NCI-H2107 treated with DMSO at 0.1 percent for 48 hours (cell line): ENCODE measurements around the gene PDE11A.

Experiments used
- DNase-seq: peaks from one replicate; lab custom pipeline; 2025; ENCODE audit not compliant: unreplicated experiment; lab: John Stamatoyannopoulos, UW

Gene PDE11A

DNA sequence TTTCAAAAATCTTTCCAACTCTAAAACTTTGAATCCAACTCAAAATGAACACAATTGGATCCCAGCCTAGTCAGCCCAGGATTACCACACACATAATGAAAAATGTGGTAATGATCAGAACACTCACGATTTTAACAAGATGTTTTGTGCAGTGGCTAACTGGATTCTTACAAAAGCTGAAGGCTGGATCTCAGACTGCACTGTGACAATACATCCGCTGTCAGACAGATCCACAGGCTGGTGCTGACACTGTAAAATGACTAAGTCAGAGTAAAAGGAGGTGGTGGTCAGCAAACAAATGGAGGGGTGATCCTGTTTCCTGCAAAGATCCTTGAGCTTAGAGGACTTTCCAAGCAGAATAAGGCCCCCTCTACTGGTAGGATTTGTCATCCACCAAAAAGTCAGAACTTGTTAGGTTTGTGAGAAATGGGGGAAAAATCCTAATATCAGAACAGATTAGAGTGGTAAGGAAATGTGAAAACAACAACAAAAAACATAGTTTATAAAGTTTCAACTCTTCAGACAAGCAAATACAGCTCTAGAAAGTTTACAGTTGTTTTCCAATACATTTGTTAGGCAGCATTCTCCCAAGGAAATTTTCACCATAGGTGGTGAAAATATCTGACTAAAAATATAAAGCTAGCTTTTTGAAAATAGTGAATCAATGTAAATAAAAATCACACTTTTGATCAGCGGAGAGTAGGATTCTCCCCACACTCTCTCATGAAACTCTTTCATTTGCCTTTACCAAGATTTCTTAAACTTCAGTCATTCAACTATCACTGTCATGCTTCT, 468.1 kb downstream of the PDE11A start:
- DNase-seq = no peak

DNA sequence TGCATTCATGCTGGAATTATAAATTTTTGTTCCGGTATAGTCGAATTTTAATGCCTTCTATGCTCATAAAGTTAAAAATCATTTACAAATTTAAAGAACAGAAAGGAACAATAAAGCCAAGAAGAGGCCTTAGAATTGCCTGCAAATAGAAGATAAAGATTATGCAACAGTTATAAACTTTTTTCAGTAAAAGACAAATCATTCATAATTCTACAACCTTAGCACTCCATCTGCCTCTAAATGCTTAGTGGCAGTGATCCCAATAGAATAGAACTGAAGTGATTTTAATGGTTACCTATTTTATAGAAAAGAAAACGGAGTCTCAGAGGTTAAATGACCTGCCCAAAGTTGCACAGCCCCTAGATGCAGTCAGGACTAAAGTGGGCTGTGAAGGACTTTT, 468.8 kb downstream of the PDE11A start:
- no peak for DNase-seq

DNA sequence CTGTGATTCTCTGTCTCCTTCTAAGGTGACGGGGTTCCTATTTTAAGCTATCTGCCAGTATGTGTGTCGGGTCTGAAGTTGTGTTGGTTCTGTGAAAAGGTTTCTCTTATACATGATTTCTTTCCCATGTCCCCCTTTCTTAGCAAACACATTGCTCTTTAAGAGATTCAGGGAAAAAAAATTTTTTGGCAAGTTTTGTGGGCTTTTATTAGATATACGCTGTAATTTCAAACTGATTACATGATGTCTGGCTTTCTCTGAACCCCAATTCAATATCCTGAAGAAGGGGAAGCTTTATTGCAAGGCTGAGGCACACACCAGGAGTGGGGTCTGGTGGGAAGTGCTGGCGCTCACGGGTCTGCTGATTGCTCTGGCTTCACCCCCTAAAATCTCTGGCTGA, 469.4 kb downstream of the PDE11A start:
- no peak for DNase-seq

DNA sequence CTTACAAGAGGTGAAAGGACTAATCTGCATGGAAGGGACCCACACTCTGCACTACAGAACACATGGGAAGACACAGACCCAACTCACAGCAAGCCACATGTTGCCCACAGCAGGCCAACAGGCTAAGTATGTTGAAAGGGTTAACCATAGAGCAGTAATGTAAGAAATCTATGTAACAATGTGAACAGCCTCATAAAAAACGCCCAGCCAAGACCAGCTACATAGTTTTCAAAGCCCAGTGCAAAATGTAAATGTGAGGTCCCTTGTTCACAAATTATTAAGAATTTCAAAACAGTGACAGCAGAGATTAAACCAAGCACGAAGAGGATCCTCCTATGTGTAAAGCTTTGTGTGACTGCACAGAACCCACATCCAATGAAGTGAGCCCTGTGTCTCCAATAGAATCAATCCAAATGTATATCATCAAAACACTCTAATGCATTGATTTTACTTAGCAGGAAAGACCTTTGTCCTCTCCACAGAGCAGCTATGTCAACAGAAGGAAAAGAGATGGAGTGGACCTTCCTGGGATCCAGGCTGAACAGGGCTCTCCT, 469.9 kb downstream of the PDE11A start:
- DNase-seq = no peak

DNA sequence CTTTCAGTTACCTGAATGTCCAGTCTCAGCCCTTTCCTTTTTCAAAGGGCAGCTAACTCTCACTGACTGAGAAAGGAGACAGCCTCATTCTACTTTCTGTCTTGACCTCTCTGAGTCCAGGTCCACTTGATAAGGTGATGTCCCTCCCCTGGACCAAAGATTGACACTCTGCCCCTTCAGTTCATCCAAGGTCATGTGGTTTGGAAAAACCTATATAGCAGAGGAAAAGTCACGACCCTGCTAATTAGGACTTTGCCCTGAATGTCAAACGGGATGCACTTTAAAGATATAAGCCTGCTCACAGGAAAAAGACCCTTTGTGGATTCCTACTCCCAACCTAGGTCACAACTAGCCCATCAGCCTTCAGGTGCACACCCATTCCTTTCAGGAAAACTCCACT, 471.7 kb downstream of the PDE11A start:
- DNase-seq = no peak

DNA sequence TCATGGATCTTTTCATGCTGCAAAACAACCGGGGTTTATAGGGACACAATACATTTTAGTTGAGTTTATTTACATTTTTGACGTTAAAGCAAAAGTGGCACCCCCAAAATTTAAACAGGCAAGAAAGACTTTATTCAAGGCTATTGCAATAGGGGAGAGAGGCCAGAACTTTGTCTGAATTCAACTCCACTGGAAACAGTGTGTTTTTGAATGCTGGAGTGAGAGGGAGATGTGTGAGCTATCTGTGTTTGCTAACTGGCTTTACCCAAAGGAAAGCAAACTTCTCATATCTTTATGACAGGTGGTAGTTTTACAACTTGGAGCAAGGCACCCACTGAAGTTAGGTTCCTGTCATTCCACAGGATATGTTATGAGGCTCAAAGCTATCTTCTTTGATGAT, 472.6 kb downstream of the PDE11A start:
- no peak for DNase-seq

DNA sequence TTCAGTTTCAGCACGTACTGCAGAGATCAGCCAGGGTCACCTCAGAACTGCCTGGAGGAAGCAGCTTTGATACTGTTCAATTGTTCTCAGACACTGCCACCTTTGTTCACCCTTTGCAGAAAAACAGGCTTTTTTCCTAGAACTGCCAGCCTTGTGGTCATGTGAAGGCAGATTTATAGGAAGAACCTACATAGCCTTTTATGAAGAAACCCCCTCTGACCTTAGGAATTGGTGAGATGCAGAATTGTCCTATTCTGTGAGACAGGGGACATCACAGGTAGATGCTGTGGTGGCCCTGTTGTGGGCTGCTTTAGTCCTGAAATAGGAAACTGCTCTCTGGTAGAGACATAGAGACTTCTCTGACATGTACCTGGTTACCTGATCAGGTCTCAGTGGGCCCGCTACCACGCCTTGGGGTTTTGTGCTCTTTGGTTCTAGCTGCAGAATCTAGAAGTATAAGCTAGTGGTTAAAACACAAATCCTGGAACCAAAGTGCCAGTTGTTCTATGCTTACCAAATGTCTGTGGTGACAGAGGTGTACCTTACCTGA, 473.4 kb downstream of the PDE11A start:
- no peak for DNase-seq

DNA sequence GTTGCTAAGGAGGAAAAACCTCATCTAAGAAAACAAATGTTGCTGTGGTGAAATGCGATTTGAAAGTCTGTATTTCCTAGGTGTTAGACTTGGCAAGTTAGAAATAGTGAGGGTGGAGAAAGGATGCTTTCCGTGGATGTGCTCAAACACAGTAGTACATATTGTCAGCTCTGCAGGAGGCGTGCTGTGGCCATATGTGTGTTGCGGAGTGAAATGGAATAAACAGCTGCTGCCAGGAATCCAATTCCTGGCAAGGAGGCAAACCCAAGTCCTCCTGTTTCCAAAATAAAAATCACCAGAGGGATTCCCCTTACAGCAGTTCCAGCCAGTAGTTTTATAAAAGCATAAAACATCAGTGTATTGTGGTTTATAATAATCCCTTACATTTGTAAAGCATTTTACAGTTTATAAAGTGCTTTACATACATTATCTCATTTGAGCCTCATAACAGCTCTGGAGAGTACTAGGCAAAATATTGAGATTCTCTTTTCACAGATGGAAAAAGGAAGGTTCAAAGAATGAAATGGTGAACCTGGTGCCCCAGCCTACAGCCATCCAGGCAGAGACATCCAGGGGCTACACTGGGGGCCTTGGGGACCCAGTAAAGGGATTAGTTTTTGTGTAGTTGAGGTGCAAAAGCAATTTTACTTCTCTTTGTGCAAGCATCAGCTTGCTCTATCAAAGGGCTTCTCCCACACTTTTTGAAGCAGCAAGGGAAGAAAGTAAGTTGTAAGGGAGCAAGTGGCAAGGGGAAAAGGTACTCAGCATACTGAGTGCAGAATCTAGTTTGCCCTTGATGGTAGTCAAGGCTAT, 474.0 kb downstream of the PDE11A start:
- DNase-seq = peak; percentile 47

DNA sequence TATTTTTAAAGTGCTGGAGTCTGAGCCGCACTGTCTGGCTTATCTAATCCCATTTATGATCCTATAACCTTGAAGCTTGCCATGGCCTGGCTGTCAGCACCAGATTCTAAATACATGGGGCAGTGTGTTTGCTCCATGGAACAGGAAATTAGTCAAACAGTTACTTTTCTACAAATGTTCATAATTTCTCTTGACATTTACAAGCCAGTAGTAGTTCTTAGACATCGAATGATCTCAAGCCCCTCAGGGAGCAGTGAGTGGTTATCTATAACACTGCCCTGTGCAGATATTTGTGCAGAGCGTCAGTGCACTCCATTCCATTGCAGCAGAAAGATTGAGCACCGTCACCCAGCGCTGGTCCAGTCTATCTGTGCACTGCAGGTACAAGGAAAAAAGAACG, 474.8 kb downstream of the PDE11A start:
- no peak for DNase-seq

DNA sequence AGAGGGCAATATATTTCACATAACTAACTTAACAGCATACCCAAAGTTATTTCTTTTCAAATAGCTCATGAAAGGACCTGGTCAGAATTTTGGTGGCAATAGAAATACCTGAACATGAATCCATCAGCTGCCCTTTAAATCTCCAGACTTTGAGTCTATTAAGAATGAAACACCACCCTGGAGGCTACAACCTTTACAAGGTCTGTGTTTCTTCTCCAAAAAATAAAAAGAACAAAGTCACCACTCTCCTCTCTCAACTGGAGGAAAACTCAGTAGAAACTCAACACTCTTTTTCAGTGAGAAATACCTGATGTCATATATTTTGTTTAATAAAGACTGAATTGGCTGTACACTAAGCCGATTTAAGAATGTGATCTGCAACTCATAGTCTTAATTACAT, 475.7 kb downstream of the PDE11A start:
- no peak for DNase-seq

DNA sequence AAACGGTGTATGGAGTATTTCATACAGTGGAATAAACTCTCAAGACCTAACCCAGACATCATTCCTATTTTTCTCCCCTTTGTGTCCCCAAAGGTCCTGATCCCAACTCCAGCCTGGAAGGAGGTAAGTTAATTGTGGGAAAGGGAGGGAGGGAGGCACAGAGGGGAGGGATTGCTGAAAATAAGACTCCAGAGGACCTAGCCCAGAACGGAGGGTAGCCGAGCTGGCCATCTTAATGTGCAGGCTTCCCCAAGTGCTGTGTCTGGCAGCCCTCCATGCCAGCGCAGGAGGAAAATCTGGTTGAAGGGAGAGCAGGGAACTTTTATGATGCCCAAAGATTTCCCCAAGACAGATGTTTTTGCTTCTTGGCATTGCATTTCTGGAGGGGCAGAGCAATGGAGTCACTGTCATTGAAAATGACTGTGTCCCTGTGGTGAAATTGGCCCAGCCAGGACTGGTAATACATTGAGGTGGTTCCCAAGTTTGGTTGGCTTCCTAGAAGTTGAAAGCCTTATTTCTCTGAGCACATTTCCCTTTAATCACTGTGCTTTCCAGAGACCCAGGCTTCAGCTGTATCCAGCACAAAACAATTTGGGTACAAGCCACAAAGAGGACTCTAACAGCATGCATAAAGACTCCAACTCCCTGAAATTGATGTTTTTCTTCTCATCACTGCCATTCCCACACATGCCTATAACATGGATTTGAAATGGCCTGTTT, 477.3 kb downstream of the PDE11A start:
- DNase-seq = no peak

DNA sequence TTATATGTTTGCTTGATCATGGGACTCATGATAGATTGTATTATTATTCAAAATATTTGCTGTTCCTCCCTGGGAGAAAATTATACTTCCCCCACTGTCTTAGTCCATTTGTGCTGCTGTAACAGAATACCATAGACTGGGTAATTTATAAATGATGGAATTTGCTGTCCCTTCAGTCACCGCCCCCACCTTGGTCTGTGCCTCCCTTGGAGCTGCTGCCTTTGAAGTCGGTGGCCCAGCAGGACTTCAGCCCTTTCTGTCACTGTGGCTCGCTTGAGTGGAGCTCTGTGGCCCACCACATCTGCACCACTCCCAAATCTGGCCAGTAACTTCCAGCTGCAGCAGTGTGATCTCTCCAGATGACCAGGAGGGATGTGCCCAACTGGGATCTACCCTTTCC, 479.2 kb downstream of the PDE11A start:
- DNase-seq = no peak

DNA sequence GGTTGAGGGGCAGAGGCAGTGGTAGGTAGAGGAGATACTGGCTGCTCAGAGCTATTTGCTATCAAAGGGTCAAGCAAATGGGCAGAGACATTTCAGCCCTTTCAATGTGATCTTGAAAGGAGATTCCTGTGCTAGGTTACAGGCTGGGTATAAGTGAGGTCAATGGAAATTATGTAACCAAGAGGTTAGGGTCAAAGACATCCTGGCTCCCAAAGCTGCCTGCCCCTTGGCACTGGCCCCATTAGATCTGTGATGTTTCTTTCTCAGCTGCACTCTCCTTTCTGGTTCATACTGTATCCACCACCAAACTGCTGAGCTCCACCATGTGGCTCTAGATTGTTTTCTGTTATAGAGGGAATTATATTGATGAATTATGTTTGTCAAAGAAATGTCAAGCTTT, 479.6 kb downstream of the PDE11A start:
- DNase-seq = no peak

DNA sequence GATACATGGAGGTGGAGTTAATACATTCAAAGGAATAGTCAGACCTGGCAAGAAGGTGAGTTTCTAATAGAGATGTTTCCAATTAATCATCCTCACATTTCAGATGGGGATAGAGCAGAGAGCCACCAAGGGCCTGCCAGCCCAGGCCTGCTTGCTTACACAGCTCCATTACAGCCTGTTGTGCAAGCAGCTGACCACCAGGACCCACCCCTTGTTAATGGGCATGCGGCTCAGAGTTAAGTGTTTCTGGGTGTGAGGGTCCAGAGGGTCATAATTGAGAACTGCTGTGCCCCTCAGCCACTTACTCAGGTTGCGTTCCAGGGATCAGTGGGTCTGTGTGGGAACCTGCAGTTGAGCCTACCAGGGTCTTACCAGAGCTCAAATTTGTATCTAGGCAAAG, 480.2 kb downstream of the PDE11A start:
- DNase-seq = no peak

DNA sequence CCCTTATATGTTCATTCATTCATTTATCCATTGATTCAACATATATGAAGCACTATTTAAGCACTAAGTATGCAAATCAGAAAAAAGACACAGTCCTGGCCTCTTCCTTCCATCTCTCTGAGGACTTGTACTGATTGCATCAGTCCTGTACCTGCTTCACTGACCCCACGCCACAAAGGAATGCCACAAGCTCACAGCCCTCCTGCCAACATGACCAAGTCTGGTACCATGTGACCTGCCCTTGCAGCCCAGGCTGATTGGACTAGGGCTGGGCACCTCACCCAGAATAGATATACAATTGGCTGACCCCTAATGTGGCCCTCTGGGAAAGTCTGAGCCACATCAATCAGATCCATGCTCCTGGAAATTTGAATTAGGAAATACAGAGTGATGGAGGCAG, 483.4 kb downstream of the PDE11A start:
- no peak for DNase-seq

DNA sequence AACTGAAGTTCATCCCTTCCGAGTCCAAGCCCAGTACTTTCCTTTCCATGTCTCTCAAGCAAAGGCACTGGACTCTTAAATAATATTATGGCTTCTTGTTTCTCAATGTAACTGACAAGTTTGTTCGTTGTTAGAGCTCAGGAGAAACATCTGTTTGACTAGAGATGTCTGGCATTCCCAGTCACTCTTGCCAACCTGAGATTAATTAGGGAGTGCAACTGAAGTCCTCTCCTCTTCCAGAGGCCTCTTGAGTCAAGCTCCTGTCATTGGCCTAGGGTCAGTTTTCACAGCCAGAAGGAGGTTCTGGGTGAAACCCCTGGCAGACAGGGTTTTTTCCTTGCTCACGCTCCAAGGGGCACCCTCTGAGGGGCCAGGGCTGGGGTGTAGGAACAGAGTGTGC, 483.9 kb downstream of the PDE11A start:
- no peak for DNase-seq

DNA sequence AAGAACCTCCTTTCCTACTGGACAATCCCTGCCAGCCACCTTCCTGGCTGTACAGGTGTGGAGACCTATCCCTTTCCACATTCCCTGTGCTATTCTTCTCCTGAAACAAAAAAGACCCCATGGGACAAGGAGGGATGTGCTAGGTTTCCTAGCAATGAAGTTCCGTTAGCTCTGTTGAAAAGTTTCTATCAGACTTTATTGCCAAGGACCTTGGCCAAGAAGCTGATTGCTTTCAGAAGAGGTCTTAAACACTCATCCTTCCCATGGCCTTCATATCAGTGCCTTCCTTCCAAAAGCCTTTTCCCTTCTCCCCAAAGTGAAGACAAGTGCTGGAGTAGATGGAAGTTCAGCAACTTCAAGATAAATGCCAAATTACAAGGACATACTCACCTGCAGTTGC, 485.2 kb downstream of the PDE11A start:
- DNase-seq = no peak

DNA sequence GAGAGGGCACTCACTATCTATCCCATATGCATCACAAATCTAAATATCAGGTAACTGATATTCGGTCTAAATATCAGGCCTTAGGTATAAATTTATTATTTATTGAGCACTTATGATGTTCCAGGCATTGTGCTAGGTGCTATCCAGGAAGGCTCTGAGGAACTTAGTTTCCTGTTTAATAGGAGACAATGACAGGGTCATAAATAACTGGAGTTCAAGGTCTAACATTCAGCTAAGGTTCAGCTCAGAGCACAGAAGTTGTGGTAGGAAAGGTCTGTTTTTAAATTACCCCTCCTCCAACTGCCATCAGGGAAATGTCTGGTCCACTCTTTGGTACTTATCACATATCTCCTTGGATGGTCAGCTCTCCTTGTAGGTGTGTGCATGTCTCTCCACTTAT, 486.4 kb downstream of the PDE11A start:
- no peak for DNase-seq

DNA sequence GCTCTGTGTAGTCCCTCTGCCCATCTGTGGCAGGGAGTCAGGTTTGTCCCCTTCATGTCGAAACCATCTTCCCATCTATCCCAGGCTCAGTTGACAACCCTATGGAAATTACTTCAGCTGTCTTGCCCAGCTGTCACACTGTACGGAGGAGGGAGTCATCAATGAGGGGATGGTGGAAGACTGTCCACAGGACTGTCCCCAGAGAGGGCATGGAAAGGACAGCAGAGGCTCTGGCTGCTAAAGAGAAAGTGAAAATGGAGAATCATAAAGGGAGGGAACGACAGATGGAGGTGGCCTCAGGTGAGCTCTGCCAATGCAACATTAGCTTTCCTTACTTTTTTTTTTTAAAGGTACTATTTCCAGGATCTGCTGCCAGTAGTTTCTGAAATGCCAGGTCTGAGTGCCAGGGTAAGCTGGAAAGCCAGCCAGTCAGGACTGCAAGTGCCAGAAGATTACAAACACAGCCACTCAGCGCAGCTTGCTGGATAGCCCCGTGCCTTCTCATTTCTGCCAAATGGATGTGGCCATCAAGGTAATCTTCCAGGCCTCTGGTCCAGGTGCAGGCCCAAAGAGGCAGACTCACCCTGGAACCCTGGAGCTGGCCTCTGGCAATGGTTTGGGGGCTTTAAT, 487.2 kb downstream of the PDE11A start:
- no peak for DNase-seq

DNA sequence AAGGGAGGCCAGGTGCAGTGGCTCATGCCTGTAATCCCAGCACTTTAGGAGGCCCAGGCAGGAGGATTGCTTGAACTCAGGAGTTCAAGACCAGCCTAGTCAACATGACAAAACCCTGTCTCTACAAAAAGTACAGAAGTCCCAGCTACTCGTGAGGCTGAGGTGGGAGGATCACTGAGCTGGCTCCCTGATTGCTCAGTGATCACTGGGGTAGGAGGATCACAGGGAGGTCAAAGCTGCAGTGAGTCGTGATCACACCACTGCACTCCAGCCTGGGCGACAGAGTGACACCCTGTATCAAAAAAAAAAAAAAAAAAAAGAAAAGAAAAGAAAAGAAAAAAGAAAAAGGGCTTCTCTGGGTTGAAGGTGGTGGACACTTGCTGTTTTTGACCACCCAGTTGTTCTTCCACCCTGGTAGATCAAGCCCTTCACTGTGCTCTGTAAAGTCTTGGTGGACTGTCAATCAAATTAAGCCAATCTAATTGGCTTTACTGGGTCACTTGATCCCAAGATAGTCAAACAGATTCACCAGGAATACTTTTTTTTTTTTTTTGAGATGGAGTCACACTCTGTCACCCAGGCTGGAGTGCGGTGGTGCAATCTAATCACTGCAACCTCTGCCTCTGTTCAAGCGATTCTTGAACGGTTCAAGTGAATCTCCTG, 488.4 kb downstream of the PDE11A start:
- DNase-seq = no peak
